Measurements from ENCODE around the gene SRRM1. TPM values are rescaled to one million over a fixed set of nuclear protein-coding genes. Genes with fewer than 3 reads are reported as not detected.

The SRRM1 gene
- total RNA-seq, 6 donors from 2014 or later: 76.0 to 429 (median 100.0) TPM

DNA sequence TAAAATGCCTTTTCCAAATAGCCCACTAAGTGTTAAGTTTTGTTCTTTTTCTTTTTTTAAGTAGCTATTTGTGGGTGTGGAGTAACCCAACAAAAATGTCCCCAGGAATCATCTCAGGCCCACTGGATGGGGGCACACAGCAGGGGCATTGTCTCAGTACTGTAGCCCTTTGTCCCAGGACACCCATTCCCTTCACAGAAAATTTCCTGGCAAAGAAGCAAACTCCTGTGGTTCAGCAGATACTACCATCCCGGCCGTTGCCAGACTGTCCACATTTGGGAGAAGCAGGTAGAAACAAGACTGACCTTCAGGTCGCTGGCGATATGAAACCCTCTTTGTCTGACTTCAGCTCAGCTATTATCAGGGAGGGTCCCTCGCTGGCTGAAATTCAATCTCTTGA lies 23.7 kb upstream of the SRRM1 start:
- ATAC-seq (ENCODE audit: low FRiP score in 2 of 2) (no peak), DNase-seq (no peak)
- TF ChIP-seq, protein P1, sequence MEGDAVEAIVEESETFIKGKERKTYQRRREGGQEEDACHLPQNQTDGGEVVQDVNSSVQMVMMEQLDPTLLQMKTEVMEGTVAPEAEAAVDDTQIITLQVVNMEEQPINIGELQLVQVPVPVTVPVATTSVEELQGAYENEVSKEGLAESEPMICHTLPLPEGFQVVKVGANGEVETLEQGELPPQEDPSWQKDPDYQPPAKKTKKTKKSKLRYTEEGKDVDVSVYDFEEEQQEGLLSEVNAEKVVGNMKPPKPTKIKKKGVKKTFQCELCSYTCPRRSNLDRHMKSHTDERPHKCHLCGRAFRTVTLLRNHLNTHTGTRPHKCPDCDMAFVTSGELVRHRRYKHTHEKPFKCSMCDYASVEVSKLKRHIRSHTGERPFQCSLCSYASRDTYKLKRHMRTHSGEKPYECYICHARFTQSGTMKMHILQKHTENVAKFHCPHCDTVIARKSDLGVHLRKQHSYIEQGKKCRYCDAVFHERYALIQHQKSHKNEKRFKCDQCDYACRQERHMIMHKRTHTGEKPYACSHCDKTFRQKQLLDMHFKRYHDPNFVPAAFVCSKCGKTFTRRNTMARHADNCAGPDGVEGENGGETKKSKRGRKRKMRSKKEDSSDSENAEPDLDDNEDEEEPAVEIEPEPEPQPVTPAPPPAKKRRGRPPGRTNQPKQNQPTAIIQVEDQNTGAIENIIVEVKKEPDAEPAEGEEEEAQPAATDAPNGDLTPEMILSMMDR (IDR thresholded peaks at IDR 0.05): no peak
- TF ChIP-seq POLR2A (IDR thresholded peaks at IDR 0.05): no peak
- TF ChIP-seq EP300 (IDR thresholded peaks at IDR 0.05): no peak
- TF ChIP-seq POLR2AphosphoS5 (IDR thresholded peaks at IDR 0.05): no peak
- Histone ChIP-seq H3K4me3 (no peak overlapping the region), H3K9me3 (no peaks in the 10 kb centered on the region), H3K27me3 (no peaks in the 10 kb centered on the region), H3K36me3 (no peaks in the 10 kb centered on the region), H3K4me1 (no peaks in the 10 kb centered on the region), H3K27ac (no peak overlapping the region)
- WGBS, 2 donors: 73 to 88% methylated on average over 5 of the region's 5 CpGs

DNA sequence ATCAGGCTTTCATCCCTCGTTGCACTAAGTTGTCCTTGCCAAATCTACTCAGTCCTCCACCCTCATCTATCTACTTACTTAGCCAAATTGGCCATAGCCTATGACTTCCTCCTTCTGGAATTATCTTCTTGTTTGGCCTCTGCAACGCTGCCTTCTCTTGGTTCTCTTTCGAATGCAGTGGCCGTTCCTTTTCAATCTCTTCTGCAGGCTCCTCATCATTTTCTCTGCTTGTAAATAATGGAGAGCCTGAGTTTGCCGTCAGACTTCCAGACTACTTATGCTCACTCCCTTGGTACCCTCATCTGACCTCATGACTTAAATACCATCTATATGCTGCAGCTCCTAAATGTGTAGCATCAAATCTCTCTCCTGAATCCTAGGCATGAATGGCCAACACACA lies 22.4 kb upstream of the SRRM1 start:
- Histone ChIP-seq H3K9me3 (no peaks in the 10 kb centered on the region), H3K4me3 (no peak overlapping the region), H3K36me3 (no peaks in the 10 kb centered on the region), H3K4me1 (no peaks in the 10 kb centered on the region), H3K27me3 (no peaks in the 10 kb centered on the region), H3K27ac (no peak overlapping the region)
- TF ChIP-seq, protein P1 (IDR thresholded peaks at IDR 0.05): no peak
- TF ChIP-seq POLR2A (IDR thresholded peaks at IDR 0.05): no peak
- TF ChIP-seq POLR2AphosphoS5 (IDR thresholded peaks at IDR 0.05): no peak
- no peak for TF ChIP-seq EP300 (IDR thresholded peaks at IDR 0.05)
- ATAC-seq (ENCODE audit: low FRiP score in 2 of 2) (no peak), DNase-seq (no peak)
- 69 to 80% methylated on average over 5 of the region's 5 CpGs for WGBS, 2 donors

DNA sequence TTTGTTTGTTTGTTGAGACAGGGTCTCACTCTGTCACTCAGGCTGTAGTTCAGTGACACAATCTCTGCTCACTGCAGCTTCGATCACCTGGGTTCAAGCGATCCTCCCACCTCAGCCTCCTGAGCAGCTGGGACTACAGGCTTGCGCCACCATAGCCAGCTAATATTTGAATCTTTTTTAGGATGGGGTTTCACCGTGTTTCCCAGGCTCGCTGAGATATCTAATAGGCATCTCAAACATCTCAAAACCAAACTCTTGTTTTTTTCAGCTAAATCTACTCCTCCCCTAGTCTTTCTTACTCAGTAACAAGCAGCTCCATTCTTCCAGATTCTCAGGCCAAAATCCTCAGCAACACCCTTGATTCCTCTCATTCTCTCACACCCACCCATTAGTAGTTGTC lies 22.0 kb upstream of the SRRM1 start:
- no peaks in the 10 kb centered on the region for H3K36me3 ChIP-seq
- H3K4me1 ChIP-seq: no peaks in the 10 kb centered on the region
- WGBS, 2 donors: 85 to 91% methylated on average over 5 of the region's 5 CpGs
- no peaks in the 10 kb centered on the region for H3K27me3 ChIP-seq
- no peak for DNase-seq
- no peaks in the 10 kb centered on the region for H3K9me3 ChIP-seq
- ATAC-seq (ENCODE audit: low FRiP score in 2 of 2): no peak
- H3K4me3 ChIP-seq: no peak overlapping the region
- H3K27ac ChIP-seq: no peak overlapping the region
- TF ChIP-seq, protein P1 (IDR thresholded peaks at IDR 0.05): no peak
- TF ChIP-seq POLR2AphosphoS5 (IDR thresholded peaks at IDR 0.05) (no peak), POLR2A (IDR thresholded peaks at IDR 0.05) (no peak), EP300 (IDR thresholded peaks at IDR 0.05) (no peak)

DNA sequence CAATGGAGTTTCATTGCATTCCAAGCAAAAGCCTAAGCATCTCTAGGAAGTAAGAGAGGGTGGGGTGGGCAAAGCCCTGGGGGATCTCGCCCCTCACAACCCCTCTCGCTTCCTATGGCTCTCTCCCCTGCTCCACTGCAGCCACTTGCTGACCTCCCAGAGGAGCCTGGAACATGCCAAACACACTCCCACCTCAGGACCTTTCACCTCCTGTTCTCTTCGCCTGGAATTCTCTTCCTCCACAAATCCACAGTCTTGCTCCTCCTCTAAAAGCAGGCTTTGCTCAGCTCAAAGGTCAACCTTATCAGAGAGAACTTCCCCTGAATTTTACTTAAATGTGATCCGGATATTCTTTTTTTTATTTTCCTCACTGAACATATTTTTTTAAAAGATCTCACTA lies 20.9 kb upstream of the SRRM1 start:
- 57 to 61% methylated on average over 4 of the region's 4 CpGs for WGBS, 2 donors
- Histone ChIP-seq H3K27ac (no peak overlapping the region), H3K27me3 (no peaks in the 10 kb centered on the region), H3K36me3 (no peaks in the 10 kb centered on the region), H3K4me3 (no peak overlapping the region), H3K9me3 (no peaks in the 10 kb centered on the region), H3K4me1 (no peaks in the 10 kb centered on the region)
- ATAC-seq (ENCODE audit: low FRiP score in 2 of 2) (no peak), DNase-seq (no peak)
- TF ChIP-seq POLR2AphosphoS5 (IDR thresholded peaks at IDR 0.05) (no peak), POLR2A (IDR thresholded peaks at IDR 0.05) (no peak), EP300 (IDR thresholded peaks at IDR 0.05) (no peak)
- TF ChIP-seq, protein P1 (IDR thresholded peaks at IDR 0.05): no peak

DNA sequence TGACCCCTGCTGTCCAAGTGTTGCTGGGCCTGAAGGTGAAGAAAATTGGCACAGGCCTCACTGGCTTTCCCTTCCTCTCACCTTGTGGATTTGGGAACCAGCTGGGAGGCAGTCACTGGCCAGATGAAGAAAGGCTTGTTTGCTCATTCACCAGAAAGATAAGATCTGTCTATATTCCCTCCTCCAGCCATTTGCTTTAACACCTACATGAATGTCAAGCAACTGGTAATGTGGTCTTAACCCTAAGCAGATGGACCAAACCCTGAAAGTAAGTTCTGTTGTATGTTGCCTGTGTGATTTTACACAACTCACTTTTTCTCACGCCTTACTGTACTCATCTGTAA lies 10.3 kb upstream of the SRRM1 start:
- Histone ChIP-seq H3K4me1 (peaks cover 0 to 6% (median 0%) of the 10 kb centered on the region in 4 donors), H3K4me3 (no peak overlapping the region), H3K27me3 (no peaks in the 10 kb centered on the region), H3K9me3 (no peaks in the 10 kb centered on the region), H3K27ac (no peak overlapping the region), H3K36me3 (no peaks in the 10 kb centered on the region)
- DNase-seq (no peak), ATAC-seq (ENCODE audit: low FRiP score in 2 of 2) (no peak)
- TF ChIP-seq POLR2AphosphoS5 (IDR thresholded peaks at IDR 0.05) (no peak), POLR2A (IDR thresholded peaks at IDR 0.05) (no peak), EP300 (IDR thresholded peaks at IDR 0.05) (no peak)
- TF ChIP-seq, protein P1 (IDR thresholded peaks at IDR 0.05): no peak
- WGBS, 2 donors: 95 to 100% methylated on average over 1 of the region's 1 CpG

All from upper lobe of left lung (tissue), 6 donors.